GM19043 (cell line): ENCODE results near the gene EPHB6.

Source experiments
- ATAC-seq: cut with Tn5 transposase; IDR thresholded peaks from one replicate; pipeline ENCODE4 v1.9.1; 2021; ENCODE audit warnings: low read depth; ENCODE audit not compliant: unreplicated experiment

The EPHB6 gene

DNA sequence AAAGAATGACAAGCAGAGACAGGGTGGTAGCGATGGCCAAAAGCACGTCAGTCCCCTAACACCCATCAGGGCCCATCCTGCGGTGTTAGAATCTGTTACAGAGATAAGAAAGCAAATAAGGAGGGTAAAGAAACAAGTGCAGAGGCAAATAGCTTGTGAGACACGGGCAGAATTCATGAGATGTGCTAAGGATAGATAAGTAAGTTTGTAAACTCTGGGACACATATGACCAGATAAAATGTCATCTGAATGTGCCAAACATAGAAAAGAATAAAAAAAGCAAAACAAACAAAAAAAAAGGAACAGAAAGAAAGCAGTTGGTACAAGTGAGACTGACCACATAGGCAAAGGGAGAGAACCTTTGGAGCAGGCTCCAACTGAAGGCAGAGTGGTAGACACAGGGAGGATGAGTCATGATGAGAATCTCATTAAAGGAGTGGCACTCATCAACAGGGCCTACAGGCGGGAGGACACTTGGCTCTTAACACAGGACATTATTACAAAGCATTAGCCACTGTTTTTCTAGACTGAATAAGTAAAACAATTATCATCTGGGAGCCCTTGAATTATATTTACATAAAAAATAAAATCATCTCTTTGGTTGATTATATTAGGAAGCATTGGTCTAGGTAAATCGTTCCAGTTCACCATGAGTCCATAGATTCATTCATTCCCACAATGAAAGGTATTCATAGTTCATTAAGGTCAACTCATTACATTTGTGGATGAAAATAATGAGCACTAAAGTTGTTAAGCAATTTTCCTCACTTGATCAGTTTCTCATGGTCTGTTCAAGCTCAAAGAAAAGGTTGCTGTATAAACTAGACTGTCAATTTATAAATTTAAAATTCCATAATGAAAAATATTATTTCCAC is 21.5 kb upstream of the EPHB6 start:
- ATAC-seq: peak; percentile 79

- no peak for ATAC-seq
Observed at GRCh38 chr7:142835487-142835886, 19.4 kb upstream of the EPHB6 start.

DNA sequence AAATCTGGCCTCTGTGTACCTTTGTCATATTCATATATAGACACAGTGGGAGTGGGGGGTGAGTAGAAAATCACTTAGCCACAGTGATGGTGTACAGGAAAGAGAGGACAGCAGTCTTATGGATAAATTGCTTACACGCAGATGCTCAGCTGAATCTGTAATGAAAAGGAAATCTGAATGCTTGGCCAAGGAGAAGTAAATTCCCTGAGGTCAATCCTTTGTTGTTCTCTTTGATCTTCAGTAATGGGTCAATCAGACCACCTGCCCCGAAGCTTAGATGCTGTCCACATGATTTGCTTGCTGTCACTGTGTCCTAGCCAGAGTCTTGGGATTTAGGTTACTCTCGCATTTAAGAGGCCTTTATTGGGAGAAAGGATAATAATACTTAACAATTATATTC is 18.4 kb upstream of the EPHB6 start:
- ATAC-seq: no peak

GRCh38 chr7:142838461-142839213 is 16.2 kb upstream of the EPHB6 start:
- ATAC-seq: no peak

- ATAC-seq: no peak
Observed at GRCh38 chr7:142842251-142842766, 12.6 kb upstream of the EPHB6 start.

- no peak for ATAC-seq
Observed at GRCh38 chr7:142847353-142847752, 7.5 kb upstream of the EPHB6 start.

- no peak for ATAC-seq
Observed at GRCh38 chr7:142851269-142851668, 3.6 kb upstream of the EPHB6 start.

GRCh38 chr7:142851919-142852318 is 3.0 kb upstream of the EPHB6 start:
- ATAC-seq: no peak

DNA sequence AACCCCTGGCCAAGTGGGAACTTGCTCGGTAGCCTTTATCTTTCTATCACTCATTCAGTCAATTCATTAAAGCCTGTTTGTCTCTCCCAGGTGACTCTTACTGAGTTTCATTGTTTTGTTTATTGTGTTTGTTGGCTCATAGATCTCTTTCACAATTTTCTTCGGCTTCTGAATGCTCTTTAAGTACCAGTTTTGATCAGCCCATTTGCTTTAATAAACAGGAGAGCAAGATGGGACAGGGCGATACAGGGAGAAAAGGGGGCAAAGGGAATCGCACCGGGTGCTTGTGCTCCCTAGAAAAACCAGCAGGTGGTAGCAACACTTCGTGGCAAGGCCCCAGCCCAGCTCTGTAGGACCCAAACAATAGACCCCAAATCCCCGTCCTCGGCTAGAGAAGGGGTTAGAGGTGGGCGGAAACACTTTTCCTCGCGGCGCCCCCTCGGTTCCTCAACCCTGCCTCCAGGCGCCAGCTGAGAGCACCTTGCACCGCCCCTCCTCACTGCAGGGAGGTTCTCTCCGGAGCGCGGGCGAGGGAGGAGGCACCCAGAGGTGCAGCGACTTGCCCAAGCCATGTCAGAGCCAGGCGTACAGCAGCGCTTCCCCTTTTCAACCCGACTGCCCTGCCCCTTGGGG is 1.0 kb upstream of the EPHB6 start:
- peak; percentile 71 for ATAC-seq

- ATAC-seq: peak; percentile 11
Observed at GRCh38 chr7:142855114-142855743, 353 bp downstream of the EPHB6 start.

- no peak for ATAC-seq
Observed at GRCh38 chr7:142855756-142856564, 1.1 kb downstream of the EPHB6 start.

- no peak for ATAC-seq
Observed at GRCh38 chr7:142856565-142857245, 1.8 kb downstream of the EPHB6 start.

- ATAC-seq: no peak
Observed at GRCh38 chr7:142857625-142858024, 2.7 kb downstream of the EPHB6 start.

GRCh38 chr7:142859411-142859810 is 4.5 kb downstream of the EPHB6 start:
- ATAC-seq: no peak

DNA sequence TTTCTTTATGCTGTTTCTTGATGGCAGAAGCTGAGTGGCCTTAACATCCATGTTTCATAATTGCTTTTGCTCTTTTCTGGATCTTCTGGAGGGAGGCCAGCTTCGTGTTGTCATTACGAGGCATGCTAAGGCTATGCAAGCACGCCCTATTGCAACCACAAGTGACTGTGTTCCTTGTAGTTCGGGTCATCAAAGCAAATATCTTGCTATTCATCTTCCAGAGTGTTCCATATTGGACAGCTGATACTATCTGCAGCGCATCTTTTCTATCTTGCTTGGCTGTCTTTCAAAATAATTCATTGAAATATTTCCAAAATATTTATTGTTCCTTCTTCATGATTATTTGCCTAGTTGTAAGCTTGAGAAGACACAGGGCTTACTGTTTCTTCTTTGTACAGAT is 5.0 kb downstream of the EPHB6 start:
- ATAC-seq: no peak

DNA sequence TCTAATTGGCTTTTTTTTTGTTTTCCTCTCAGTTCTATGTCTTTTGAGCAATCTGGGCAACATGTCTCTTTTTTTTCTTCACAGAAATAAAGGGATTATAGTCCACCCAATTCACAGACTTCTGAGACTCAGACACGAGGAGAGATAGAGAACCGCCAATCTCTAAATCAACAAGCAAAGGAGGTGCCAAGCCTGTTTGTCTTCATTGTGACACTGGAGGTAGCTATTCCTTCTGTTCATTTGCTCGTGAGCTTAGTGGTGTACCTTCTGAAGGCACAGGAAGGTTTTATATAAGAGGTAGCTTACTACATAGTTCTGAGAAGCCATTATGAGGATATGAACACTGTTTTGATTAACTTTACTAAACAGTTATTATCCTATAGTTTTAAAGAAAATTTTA is 6.1 kb downstream of the EPHB6 start:
- no peak for ATAC-seq

DNA sequence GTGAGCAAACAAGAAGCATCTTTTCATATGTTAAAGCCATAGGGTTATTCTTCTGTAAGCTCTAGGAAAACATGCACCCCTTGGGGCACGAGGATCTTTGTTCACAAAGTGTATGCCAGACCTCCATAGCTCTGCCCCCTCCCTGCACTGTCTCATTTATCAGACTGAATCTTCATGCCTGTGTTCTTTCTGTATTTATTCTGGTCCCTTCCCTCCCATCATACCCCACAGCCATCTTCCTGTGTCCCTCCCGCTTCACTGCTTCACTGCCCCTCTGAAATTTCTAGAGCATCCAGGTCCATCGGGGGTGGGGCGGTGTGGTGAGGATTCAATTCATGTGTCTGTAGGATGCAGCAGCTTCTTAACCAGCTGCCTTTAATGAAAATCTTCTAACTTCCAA is 7.5 kb downstream of the EPHB6 start:
- no peak for ATAC-seq

DNA sequence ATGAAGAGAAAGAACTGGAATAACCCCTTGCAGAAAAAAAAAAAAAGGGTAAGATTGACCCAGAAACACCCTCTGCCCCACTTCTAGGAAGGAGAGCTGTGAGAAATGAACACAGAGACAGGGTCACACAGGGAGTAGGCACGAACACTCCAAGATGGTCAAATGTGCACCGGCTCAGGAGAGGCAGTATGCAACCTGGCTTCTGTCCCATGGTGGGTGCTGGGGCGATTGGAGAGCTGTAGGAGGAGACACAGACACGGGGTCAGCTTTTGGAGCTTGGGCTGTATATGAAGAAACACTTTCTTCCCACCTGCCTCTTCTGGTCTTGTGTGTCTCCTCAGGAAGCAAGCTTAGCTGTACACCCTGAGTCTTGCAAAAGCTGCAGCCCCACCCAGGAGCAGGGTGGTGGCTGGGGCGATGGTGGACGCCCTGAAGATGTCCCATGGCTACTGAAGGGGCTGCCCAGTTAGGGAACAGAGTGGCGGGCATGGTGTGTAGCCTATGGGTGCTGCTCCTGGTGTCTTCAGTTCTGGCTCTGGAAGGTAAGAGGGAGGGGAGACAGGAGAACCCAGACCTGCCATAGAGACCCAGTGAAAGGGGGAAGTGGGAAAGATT is 8.0 kb downstream of the EPHB6 start:
- no peak for ATAC-seq
